Measurements from ENCODE around the gene SYNC.
"Not testable (repeated sequence)": the region's sequence is repeated elsewhere in the genome, so short reads cannot be mapped to it uniquely, and the experiment has no call there.

SYNC gene

GRCh38 chr1:32642292-32642827 lies 60.2 kb downstream of the SYNC start:
- DNase-seq (ENCODE audit: low spot score), result not testable (repeated sequence)

GRCh38 chr1:32639489-32640075 lies 63.0 kb downstream of the SYNC start:
- DNase-seq (ENCODE audit: low spot score), result no peak

DNA sequence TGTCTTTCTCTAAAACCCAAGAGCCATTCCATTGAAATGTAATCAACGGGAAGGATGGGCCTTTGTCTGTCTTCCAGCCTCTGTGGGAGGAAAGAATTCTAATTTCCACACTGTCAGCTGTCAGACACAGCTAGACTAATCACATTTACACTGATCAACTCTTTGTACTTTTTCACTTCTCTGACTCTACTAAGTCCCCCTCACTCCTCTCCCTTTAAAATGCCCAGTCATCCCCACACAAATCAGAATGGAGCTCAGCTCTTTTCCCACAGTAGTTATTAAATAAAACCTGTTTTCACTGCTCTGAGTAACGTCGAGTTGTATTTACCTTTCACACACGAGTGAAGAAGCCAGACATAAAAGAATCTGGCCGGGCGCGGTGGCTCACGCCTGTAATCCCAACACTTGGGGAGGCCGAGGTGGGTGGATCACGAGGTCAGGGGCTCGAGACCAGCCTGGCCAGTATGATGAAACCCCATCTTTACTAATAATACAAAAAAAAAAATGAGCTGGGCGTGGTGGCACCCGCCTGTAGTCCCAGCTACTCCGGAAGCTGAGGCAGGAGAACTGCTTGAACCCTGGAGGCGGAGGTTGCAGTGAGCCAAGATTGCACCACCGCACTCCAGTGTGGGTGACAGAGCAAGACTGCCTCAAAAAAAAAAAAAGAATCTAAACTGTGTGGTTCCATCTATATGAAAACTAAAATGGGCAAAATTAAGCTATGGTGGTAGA lies 65.5 kb downstream of the SYNC start:
- no peak for DNase-seq (ENCODE audit: low spot score)

DNA sequence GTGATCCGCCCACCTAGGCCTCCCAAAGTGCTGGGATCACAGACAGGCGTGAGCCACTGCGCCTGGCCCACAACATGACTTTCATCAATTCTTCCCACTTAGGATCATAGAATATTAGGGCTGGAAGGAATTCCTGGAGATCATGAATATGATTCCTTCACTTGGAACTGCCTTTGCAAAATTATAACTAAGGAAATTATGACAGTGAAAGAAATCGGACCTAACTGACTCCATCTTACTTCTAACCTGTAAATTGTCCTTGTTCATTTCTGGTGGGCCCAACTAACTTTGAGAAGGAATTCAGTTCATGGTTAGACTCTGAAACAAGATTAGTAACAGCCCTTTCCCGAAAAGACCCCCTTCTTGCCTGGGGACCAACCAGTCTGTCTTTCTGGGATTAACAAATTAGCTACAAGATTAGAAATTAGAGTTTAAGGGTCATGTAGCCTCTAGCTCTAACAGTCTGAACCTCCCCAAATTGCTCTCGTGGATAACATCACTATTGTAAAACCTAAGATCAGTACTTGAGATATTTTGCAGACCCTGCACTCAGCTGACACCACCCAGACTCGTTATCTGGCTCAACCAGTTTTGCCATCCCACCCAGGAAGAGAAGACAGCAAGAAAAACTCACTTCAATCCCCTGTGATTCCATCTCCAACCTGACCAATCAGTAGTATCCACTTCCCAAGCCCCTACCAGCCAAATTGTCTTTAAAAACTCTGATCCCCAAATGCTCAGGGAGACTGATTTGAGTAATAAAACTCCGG lies 66.9 kb downstream of the SYNC start:
- no peak for DNase-seq (ENCODE audit: low spot score)

DNA sequence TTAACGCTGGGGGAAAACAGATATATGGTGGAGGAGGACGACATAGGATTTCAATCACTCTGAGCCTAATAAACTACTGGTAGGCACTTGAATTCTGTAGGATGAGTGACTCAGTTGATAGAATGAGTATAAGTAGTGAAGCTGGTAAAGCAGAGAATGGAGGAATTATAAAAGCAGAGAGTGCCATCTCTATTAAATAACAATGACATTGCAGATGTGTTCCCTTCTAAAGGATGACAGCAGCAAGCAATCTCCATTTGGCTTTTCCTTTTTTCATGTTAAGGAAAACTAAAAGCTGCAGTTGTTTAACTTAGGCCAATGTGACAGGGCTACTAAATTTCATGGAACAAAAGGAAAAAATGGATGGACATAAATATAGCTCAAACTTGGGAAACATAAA lies 69.7 kb downstream of the SYNC start:
- no peak for DNase-seq (ENCODE audit: low spot score)

- not testable (repeated sequence) for DNase-seq (ENCODE audit: low spot score)
These were observed 72.4 kb downstream of the SYNC start for GRCh38 chr1:32630173-32630572.

Measured in activated CD4-positive, alpha-beta T cell treated with anti-CD3 and anti-CD28 coated beads, Interleukin-2, Interleukin-4, amounts not matched to agents 100 ng/mL and 50 ng/mL, durations not matched to agents 16 hours and 8 hours (primary cell).